ENCODE results near the gene NTHL1. TPM values are rescaled to one million over a fixed set of nuclear protein-coding genes. Genes with fewer than 3 reads are reported as not detected.
A peak's percentile ranks its signal among the peaks of the same experiment; 100 is the strongest.

NTHL1 gene
- total RNA-seq, 4 donors from 2014 or later, result 3.5 to 13.6 (median 6.4) TPM

GRCh38 chr16:1999866-2000514 lies 47.6 kb downstream of the NTHL1 start:
- intact Hi-C loops (cut with DNase I; ENCODE audit: low total_unique reads), result loop anchor here (10.0 kb wide), 1 partner anchor 535 kb away; the partner anchor contains the start of genes CEMP1 and PDPK1
- no peak overlapping the region for H3K27ac ChIP-seq
- peaks cover 0 to 54% of the 10 kb centered on the region in 2 donors for H3K36me3 ChIP-seq
- H3K4me1 ChIP-seq, result peaks cover 16 to 18% of the 10 kb centered on the region in 2 donors
- H3K9me3 ChIP-seq, result no peaks in the 10 kb centered on the region
- no peaks in the 10 kb centered on the region for H3K27me3 ChIP-seq
- no peak for DNase-seq
- ATAC-seq, result no peak
- in situ Hi-C loops (cut with MboI; ENCODE audit: low sequenced_read_pairs in 4 of 4), result no loop called here
- H3K4me3 ChIP-seq, result no peak overlapping the region
- TF ChIP-seq POLR2A (IDR thresholded peaks at IDR 0.05) (no peak), CTCF (IDR thresholded peaks at IDR 0.05 in 4 of 5, conservative IDR thresholded peaks at IDR 0.05 in 1 of 5) (no peak)

GRCh38 chr16:1998852-1999801 lies 48.5 kb downstream of the NTHL1 start:
- intact Hi-C loops (cut with DNase I; ENCODE audit: low total_unique reads) (no loop called here), in situ Hi-C loops (cut with MboI; ENCODE audit: low sequenced_read_pairs in 4 of 4) (no loop called here)
- TF ChIP-seq CTCF (IDR thresholded peaks at IDR 0.05 in 4 of 5, conservative IDR thresholded peaks at IDR 0.05 in 1 of 5) (no peak), POLR2A (IDR thresholded peaks at IDR 0.05) (no peak)
- DNase-seq, result no peak
- peaks cover 0 to 54% of the 10 kb centered on the region in 2 donors for H3K36me3 ChIP-seq
- no peaks in the 10 kb centered on the region for H3K9me3 ChIP-seq
- H3K4me3 ChIP-seq, result no peak overlapping the region
- H3K4me1 ChIP-seq, result peaks cover 7 to 9% of the 10 kb centered on the region in 2 donors
- no peaks in the 10 kb centered on the region for H3K27me3 ChIP-seq
- no peak for ATAC-seq
- H3K27ac ChIP-seq, result no peak overlapping the region

- DNase-seq (no peak), ATAC-seq (no peak)
- Histone ChIP-seq H3K4me3 (no peak overlapping the region), H3K27me3 (no peaks in the 10 kb centered on the region), H3K27ac (peak overlapping the region in 1 of 4 donors; percentile 54), H3K4me1 (peaks cover 0 to 3% of the 10 kb centered on the region in 2 donors), H3K9me3 (no peaks in the 10 kb centered on the region), H3K36me3 (peaks cover 0 to 54% of the 10 kb centered on the region in 2 donors)
- TF ChIP-seq POLR2A (IDR thresholded peaks at IDR 0.05), result no peak
- intact Hi-C loops (cut with DNase I; ENCODE audit: low total_unique reads), result no loop called here
- in situ Hi-C loops (cut with MboI; ENCODE audit: low sequenced_read_pairs in 4 of 4), result no loop called here
These were observed 49.2 kb downstream of the NTHL1 start for GRCh38 chr16:1998360-1998835.

GRCh38 chr16:1997494-1998359 lies 49.9 kb downstream of the NTHL1 start:
- no peaks in the 10 kb centered on the region for H3K4me1 ChIP-seq
- H3K9me3 ChIP-seq, result no peaks in the 10 kb centered on the region
- peak in 1 of 2 donors; percentile 56 for DNase-seq
- ATAC-seq, result peak in 1 of 2 donors; percentile 59
- intact Hi-C loops (cut with DNase I; ENCODE audit: low total_unique reads) (no loop called here), in situ Hi-C loops (cut with MboI; ENCODE audit: low sequenced_read_pairs in 4 of 4) (no loop called here)
- TF ChIP-seq CTCF (IDR thresholded peaks at IDR 0.05 in 4 of 5, conservative IDR thresholded peaks at IDR 0.05 in 1 of 5), result no peak
- no peak for TF ChIP-seq POLR2A (IDR thresholded peaks at IDR 0.05)
- peak overlapping the region in 1 of 4 donors; percentile 54 for H3K27ac ChIP-seq
- H3K36me3 ChIP-seq, result peaks cover 0 to 47% of the 10 kb centered on the region in 2 donors
- peaks cover 0 to 2% (median 0%) of the 10 kb centered on the region in 3 donors for H3K27me3 ChIP-seq
- no peak overlapping the region for H3K4me3 ChIP-seq

All from gastrocnemius medialis (tissue), 4 donors.